GM12873 (cell line): ENCODE results near the gene TSPAN12.

Experiments used
- TF ChIP-seq, protein P1 (sequence below): IDR thresholded peaks from 2 replicates; pipeline ENCODE4 v1.5.1; 2012; ENCODE audit warnings: low read depth, mild to moderate bottlenecking, moderate library complexity, low read length, control low read depth; ENCODE audit not compliant: insufficient read depth; ENCODE audit errors: missing control alignments

Gene TSPAN12

DNA sequence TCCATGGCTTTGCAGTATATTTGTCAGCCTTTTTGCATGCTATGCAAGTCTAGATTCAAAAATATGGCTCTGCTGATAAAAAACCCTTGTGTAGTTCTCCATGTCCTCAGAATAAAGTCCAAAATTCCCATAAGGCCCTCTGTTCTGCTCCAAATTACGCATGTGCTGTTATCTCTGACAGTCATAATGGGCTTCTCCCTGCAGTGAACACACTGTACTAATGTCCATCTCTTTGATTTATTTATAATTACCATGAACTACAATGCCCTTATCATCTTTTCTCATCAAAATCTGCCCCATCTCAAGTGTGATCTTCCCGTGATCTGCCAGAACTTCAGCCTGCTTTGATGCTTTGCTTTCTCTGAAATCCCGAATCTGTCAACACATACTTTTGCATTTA lies 87.7 kb downstream of the TSPAN12 start:
- TF ChIP-seq, protein P1, sequence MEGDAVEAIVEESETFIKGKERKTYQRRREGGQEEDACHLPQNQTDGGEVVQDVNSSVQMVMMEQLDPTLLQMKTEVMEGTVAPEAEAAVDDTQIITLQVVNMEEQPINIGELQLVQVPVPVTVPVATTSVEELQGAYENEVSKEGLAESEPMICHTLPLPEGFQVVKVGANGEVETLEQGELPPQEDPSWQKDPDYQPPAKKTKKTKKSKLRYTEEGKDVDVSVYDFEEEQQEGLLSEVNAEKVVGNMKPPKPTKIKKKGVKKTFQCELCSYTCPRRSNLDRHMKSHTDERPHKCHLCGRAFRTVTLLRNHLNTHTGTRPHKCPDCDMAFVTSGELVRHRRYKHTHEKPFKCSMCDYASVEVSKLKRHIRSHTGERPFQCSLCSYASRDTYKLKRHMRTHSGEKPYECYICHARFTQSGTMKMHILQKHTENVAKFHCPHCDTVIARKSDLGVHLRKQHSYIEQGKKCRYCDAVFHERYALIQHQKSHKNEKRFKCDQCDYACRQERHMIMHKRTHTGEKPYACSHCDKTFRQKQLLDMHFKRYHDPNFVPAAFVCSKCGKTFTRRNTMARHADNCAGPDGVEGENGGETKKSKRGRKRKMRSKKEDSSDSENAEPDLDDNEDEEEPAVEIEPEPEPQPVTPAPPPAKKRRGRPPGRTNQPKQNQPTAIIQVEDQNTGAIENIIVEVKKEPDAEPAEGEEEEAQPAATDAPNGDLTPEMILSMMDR = no peak

DNA sequence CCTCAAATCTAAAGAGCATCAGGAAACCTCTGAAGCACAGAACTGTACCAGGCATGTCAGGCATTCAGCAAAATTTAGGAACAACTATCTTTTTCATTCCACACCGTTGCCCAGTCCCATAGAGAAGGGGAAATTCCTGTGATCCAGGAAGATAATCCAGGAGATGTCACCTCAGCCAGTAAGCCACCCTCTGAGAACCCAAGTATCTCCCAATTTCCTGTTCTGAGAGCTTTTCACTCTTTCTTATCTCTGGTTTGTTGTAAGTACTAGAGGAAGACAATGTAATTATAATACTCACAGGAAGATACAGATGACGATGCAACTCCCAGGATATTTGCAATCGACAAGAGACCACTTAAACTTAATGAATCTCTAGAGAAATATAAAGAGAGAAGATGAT lies 97.1 kb downstream of the TSPAN12 start:
- TF ChIP-seq, protein P1 = no peak

DNA sequence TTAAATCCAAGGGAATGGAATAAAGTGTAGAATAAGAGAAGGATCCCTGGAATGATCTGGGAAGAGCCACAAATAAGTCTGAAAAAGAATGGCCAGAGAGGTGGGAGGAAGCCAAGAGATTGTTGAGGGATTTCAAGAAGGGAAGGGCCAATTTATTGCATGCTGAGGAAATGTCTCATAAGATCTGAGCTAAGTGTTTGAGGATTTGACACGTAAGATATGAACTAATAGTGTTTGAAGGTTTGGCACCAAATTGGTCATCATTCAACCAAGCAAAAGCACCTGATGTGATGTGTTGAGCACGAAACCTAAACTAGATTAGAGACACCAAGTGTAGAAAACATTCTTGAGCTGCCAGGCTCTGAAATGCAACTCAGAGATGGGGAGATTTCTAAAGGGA lies 97.9 kb downstream of the TSPAN12 start:
- TF ChIP-seq, protein P1 = no peak

DNA sequence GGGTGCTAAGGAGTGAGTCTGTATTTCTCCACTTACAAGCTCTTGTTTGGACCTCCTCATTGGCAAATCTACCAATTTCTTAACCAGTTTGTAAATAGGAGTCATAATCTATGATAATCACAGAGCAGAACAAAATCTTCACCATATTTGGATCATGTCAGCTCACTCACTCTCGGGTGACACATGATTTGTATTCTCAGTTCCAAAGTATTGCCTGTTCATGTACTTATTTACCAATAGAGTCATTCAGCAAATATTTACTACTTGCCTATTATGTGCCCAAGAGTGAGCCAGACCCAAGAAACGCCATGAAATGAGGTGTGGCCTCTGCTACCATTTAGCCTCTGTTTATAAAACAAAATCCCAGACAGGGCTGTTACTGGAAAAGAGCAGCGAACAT lies 114.8 kb downstream of the TSPAN12 start:
- TF ChIP-seq, protein P1 = no peak

DNA sequence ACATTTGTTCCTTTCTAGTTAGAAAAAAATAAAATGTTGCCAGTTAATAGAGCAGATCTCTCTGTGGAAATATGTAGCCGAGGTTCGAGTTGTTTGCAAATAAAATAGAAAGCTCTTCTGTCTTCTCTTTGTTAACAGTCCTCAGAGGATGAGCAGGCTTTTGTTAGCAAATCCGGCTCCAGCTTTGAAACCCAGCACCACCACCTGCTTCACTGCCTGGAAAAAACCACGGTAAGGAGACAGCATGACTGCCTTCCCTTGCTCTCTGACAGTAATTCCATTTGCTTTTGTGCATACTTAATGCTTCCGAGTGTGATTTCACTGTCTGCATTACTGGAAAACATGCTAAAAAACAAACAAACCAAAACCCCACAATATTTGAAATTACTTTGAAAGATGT lies 115.6 kb downstream of the TSPAN12 start:
- TF ChIP-seq, protein P1 = no peak

DNA sequence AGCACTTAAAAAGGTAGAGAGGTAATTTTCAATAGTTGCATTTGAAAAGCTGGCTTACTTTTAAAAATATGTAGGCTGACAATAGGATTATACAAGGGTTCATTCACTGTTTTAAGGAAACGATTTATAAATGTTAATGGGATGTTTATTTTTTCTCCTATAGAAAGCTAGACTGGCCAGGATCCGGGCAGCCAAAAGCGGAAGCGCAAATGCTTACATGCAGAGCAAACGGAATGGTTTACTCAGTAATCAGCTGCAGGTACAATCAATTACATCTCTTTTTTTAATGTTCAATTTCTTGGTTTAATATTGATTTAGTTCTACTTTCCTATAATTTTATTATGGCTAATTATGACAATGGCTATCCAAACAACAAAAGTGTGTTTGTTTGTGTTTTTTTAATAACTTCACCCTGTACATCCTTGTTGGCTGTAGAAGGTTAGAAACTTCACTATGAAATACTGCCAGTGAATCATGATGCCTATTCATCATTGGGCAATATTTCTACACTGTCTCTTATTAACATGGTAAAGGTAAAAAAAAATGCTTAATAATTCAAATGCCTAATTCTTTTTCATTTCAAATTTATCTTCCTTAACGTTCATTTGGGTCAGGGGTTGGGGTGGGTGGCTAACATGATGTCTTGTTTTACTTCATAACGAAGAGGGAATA lies 116.4 kb downstream of the TSPAN12 start:
- TF ChIP-seq, protein P1 = no peak

DNA sequence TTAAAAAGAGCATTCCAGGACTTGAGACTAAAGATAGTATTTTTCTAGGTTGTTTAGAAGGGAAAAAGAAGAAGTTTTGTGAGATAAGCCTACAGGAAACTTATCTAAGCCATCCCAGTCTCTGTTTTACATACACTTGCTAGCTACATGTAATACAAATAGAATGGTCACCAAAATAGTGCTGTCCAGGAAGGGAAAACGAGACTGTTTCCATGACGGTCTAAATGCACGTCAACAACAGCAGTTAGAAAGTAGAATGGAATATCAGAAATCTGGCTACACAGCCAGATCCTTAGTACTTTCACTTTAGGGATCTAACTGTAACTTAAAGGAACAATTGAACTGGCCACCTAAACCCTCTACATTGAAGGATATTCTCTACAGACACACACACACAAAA lies 117.6 kb downstream of the TSPAN12 start:
- TF ChIP-seq, protein P1 = no peak
